ENCODE measurements around the gene ADGRE2. TPM values are rescaled to one million over a fixed set of nuclear protein-coding genes. Genes with fewer than 3 reads are reported as not detected.

ADGRE2 gene
- total RNA-seq, 1 donor from 2014 or later, result 0.60 TPM

DNA sequence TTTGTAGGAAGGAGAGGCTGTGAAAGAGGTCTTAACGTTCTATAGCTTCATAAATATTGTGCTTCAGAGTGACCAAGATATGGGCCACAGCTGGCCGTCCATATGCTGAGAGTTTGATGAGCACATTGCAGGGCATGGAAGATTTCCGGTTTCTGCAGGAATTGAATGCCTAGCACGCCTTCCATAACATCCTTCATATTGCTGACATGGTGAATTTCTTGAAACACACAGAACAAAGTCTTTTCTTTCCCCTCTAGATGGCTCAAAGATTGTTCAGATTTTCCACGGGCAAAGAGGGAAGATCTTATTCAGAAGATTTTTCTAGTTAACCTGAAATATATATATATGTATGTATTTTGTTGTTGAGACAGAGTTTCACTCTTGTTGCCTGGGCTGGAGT lies 42.4 kb downstream of the ADGRE2 start:
- DNase-seq (ENCODE audit: low read depth in 2 of 2), result no peak

DNA sequence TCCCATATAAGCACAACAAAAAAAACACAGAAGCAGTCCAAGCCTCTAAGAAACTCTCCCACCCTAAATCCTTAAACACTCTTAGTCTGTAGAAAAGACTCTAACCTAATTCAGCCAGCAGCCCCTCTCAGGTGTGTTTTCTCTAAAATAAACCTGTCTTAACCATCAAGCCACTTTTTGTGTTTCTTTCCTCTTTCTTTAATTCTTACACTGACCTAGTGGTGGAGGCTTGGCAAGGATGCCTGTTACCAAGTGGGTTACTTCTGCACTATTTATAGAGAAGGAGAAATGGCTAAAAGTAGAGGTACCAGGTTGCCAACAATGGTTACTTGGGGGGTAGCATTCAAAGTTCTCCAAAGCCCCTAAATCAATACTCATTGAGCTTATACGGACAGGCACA lies 44.8 kb downstream of the ADGRE2 start:
- no peak for DNase-seq (ENCODE audit: low read depth in 2 of 2)

DNA sequence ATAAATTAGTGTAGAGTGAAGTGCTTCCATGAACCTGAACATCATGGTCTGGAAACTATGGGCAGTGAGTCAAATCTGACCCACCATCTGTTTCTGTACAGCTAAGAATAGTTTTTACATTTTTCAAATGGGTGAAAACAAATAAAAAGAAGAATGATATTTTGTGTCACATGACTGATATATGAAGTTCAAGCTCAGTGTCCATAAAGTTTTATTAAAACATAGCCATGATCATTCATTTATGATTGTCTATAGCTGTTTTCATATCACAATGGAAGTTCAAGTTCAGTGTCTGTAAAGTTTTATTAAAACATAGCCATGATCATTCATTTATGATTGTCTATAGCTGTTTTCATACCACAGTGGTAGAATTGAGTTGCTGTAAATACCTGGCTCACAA lies 45.9 kb downstream of the ADGRE2 start:
- DNase-seq (ENCODE audit: low read depth in 2 of 2), result no peak

DNA sequence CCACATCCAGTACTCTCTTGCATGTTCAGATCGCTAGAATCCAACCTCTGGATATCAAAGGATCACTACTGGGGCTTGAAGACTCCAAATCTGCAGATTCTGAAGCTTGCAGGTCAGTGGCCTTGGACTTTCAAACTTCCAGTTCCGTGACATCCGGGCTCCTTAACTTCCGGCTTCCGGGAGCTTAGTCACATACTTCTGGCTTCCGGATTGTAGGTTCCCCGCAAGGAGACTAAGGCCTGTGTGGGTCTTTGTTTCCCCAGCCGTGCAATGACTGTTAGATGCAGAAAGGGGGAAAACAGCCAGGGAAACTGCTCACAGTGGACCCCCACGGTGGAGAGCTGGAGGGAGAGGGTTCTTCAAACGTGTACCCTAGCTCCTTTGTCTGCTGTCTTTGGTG lies 47.2 kb downstream of the ADGRE2 start:
- DNase-seq (ENCODE audit: low read depth in 2 of 2), result no peak

DNA sequence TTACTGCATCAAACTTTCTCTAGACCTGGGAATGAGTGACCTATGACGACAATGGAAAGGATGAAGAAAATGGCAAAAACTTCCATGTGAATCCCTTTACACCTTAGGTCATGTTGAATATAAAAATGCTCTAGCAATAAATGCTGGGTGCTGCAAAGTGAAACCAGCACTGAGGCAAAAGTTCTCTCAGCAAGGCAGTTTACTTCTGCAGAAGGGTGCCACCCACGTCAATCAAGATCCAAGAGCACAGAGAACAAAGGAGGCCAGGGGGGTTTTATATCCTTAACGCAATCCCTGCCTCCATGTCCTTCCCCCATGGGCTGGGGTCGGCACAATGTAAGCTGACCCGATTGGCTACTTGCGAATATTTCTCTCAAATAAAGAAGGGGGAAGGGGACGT lies 49.8 kb downstream of the ADGRE2 start:
- DNase-seq (ENCODE audit: low read depth in 2 of 2), result no peak

DNA sequence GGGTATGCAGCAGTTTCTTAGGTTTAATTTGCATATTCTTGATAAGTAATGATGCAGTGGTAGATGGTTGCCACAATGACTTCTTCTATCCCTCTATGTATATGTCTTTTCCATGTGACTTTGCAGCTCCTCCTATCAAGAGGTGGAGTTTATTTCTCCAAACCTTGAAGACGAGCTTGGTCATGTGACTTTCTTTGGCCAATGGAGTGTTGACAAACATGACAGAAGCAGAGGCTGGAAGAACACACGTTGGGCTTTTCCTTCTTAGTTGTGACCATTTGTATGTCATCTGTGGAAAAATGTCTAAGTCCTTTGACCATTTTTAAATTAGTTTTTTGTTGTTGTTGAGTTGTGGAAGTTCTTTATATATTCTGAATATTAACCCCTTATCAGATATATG lies 56.2 kb downstream of the ADGRE2 start:
- DNase-seq (ENCODE audit: low read depth in 2 of 2), result no peak

DNA sequence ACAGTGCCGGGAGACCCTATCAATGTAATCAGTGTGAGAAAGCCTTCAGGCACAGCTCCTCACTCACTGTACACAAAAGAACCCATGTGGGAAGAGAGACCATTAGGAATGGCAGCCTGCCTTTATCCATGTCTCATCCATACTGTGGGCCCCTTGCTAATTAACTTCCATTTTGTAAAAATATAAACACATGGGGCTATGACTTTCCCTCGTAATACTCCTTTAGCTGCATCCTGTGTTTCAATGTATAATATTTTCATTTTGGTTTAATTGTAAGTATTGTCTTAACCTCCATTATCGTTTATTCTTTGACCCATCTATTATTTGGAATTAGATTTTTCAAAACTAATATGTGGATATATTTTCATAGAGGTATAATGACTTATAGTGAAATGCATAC lies 59.2 kb downstream of the ADGRE2 start:
- no peak for DNase-seq (ENCODE audit: low read depth in 2 of 2)

DNA sequence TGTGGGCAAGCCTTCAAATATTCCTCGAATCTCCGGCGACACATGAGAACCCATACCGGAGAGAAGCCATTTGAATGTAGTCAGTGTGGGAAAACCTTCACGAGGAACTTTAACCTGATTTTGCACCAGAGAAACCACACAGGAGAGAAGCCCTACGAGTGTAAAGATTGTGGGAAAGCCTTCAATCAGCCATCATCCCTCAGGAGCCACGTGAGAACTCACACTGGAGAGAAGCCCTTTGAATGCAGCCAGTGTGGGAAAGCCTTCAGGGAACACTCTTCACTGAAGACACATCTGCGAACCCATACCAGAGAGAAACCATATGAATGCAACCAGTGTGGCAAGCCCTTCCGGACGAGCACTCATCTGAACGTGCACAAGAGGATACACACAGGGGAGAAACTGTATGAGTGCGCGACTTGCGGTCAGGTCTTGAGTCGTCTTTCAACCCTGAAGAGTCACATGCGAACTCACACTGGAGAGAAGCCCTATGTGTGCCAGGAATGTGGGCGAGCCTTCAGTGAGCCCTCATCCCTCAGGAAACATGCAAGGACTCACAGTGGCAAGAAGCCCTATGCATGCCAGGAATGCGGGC lies 59.7 kb downstream of the ADGRE2 start:
- DNase-seq (ENCODE audit: low read depth in 2 of 2), result no peak

DNA sequence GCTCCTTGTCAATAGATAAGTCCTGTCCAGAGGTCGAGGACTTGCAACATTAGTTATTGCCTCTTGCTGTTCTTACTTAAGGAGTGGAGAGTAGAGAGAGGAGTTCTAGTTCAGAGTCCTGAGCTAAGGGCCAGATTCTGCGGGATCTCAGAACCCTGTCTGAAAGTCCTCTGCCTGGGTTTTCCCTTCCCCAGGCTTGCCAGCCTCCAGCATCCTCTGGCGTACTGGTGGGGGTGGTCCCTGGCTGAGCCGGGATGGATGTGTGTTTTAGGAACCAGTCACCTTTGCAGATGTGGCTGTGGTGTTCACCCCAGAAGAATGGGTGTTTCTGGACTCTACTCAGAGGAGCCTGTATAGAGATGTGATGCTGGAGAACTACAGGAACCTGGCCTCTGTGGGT lies 62.5 kb downstream of the ADGRE2 start:
- no peak for DNase-seq (ENCODE audit: low read depth in 2 of 2)

DNA sequence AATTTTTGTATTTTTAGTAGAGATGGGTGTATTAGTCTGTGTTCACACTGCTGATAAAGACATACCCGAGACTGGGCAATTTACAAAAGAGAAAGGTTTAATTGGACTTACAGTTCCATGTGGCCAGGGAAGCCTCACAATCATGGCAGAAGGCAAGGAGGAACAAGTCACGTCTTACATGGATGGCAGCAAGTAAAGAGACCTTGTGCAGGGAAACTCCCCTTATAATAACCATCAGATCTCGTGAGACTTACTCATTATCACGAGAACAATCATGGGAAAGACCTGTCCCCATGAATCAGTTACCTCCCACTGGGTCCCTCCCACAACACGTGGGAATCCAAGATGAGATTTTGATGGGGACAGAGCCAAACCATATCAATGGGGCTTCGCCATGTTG lies 73.9 kb downstream of the ADGRE2 start:
- no peak for DNase-seq (ENCODE audit: low read depth in 2 of 2)

DNA sequence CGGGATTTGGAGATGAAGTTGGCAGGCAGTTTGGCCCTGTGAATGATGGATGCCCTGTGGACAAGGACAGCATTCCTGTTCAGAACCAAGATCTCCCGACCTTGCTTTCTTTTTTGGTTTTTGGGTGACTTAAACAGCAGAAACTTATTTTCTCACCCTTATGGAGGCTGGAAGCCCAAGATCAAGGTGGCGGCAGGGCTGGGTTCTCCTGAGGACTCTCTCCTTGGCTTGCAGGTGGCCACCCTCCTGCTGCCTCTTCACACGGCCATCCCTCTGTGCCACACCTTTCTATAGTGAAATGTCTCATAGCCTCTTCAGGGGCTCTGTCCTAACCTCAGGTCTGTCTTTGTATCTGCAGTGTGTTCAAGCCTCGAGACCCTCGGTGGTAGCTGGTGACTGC lies 74.5 kb downstream of the ADGRE2 start:
- DNase-seq (ENCODE audit: low read depth in 2 of 2), result no peak

DNA sequence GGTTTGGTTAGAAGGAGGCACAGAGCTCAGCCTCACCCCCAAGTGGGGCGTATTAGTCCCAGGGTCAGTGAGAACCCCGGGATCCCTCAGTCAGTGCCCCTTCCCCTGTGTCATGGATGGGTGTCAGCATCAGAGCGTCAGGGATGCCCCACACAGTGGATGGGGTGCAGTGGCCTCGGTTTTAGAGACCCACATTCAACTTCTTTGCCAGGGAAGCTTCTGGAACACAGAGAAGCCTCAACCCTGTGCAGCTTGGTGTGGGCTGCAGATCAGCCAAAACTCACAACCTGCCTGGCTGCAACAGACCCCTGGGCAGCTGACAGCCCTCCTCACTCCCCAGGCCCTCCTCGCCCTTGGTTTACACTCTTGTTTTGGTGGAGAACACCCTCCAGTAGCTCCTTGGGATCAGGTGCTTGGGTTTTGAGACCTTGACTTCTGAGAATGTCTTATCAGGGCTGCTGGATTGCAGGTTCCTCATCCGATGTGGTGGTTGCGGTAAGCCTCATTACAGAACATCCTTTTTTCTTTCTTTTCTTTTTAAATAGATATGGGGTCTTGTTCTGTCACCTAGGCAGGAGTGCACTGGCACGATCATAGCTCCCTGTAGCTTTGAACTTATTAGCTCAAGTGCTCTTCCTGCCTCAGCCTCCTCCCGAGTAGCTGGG lies 77.5 kb downstream of the ADGRE2 start:
- no peak for DNase-seq (ENCODE audit: low read depth in 2 of 2)

DNA sequence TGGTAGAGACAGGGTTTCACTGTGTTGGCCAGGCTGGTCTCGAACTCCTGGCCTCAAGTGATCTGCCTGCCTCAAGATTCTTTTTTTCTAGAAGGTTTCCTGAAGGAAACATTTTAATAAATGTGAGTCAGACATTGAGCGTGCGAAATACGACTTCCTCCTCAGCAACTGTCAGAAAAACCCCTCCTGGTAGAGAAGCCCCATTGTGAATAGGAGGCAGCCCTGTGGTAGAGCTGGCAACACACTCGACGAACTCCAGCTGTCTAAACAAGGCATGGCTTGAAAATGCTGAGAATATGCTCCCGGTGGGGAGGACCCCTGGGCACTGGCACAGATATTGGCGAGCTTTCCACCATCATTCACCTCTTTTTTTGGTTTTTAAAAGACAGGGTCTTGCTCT lies 78.7 kb downstream of the ADGRE2 start:
- DNase-seq (ENCODE audit: low read depth in 2 of 2), result peak in 1 of 2 donors; percentile 57

DNA sequence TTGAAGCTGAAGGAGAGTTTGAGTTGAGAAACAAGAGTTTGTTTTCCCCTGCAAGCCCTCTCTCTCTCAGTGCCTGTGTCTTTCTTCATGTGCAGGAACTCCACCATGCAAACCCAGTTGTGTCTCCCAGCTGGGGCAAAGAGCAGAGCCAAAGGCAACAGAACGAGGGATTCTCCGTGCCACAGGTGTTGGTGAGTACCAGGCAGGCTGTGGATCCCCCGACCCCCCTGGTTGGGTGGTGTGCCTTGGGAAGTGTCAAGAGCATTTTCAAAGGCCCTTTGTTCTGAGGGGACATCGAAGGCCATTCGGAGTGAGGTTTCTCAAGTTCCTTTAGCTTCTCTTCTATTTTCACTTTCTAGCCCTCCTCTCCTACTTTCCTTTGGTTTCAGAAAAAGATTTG lies 82.9 kb downstream of the ADGRE2 start:
- DNase-seq (ENCODE audit: low read depth in 2 of 2), result no peak

DNA sequence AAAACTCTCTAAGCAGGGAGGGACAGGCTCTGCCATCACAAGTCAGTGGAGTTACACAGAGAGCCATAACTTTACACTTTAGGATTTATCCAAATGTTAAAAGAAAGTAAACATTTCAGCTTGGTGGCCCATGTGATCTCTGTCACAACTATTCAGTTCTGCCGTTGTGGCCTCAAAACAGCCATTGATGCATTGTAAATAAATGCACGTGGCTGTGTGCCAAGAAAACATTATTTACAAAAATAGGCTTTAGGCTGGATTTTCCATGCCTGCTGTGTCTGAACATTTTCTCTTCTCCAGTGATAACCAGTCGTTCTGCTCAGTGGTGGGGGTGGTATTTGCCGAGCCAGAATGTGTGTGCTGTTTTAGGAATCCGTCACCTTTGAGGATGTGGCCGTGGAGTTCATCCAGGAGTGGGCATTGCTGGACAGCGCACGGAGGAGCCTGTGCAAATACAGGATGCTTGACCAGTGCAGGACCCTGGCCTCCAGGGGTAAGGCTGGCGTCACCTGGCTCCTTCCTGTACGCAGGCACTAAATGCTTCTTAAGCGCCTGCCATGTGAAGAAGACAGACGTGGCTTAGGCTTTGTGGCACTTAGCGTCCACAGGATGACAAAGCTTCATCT lies 83.6 kb downstream of the ADGRE2 start:
- DNase-seq (ENCODE audit: low read depth in 2 of 2), result no peak

DNA sequence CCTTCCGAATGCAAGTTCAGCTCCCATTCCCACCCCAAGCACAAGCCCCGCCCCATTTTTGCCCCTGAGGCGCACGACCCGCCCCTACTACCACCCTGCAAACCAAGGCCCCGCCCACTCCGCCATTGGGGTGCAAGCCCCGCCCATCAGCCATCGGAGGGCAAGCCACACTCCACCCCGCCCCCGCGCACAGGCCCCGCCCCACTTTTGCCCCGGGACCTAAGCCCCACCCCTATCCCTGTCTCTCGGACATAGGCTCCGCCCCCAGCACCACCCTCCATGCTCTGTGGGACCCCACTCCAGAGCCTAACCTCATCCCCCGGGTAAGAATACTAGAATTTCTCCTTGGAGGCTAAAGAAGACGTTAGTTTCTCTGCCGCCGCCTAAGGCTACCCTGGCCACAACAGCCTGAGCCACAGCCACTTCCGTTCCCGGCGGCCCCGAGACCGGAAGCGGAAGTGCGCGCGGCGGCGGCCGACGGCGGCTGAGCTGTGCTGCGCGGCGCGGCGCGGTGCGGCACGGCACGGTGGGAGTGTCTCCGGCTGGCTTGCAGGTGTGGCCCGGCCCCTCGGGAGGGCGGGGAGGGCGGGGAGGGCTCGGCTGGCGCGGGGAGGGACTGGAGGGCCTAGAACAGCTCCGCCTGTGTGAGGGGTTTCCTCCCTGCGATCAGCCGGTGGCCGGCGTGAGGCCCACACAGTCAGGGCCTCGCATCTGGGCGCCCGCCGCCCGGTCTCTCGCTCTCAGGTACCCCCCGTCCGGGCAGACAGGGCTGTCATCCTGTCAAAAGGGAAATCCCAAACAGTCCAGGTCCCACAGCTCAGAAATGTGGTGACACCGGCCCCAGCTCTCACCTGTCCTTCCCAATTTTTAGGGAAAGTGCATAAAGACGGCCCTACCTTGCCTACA lies 88.5 kb downstream of the ADGRE2 start, which contains the start of gene ZNF333:
ZNF333 (plus strand) TSS at position 451 of the 906 bp plus-strand sequence. CDS start 3,444 bp downstream, outside the sequence.
- peak; percentile 92 to 93 for DNase-seq (ENCODE audit: low read depth in 2 of 2)

DNA sequence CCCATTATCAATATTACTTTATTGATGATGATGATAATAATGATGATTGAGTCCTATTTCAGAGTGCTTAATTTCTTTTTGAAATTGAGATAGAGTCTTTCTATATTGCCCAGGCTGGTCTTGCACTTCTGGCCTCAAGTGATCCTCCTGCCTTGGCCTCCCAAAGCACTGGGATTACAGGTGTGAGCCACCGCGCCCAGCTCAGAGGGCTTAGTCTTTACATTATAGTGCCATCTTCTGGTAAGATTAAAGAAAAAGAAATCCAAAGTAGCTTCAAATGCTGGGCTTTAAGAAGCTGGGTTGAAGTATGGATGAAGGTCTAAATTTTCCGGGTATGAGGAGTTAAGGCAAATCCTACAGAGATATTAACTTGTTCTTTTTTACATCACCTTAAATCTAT lies 91.9 kb downstream of the ADGRE2 start:
- DNase-seq (ENCODE audit: low read depth in 2 of 2), result peak; percentile 31 to 34

DNA sequence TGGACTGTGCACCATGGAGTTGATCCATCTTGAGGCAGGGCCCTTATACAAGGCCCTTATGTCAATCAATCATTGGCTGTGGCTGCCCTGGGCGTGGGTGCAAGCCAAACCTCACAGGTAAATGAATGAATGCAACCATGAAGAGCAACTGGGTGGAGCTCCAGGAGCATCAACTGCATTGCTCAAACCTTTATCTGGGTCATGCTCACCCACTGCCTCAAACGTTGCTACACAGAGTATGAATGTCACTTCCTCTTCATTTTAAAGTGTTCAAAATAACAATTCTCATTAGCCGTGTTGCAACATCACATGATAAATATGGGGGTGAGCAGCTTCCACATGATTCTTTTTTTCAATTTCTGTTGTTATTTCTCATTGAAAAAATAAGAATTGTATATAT lies 94.9 kb downstream of the ADGRE2 start:
- no peak for DNase-seq (ENCODE audit: low read depth in 2 of 2)
